ENCODE measurements around the gene RFX2.
"Not testable (repeated sequence)": the region's sequence is repeated elsewhere in the genome, so short reads cannot be mapped to it uniquely, and the experiment has no call there.

The RFX2 gene

GRCh38 chr19:5996623-5997320 lies 113.5 kb downstream of the RFX2 start:
- in situ Hi-C loops (cut with HindIII; ENCODE audit: low sequenced_read_pairs), result no loop called here

GRCh38 chr19:5996102-5996501 lies 114.2 kb downstream of the RFX2 start:
- in situ Hi-C loops (cut with HindIII; ENCODE audit: low sequenced_read_pairs), result no loop called here

- in situ Hi-C loops (cut with HindIII; ENCODE audit: low sequenced_read_pairs), result no loop called here
Observed at GRCh38 chr19:5995606-5996005, 114.7 kb downstream of the RFX2 start.

GRCh38 chr19:5994405-5995165 lies 115.7 kb downstream of the RFX2 start:
- in situ Hi-C loops (cut with HindIII; ENCODE audit: low sequenced_read_pairs), result no loop called here

GRCh38 chr19:5993648-5994358 lies 116.5 kb downstream of the RFX2 start:
- in situ Hi-C loops (cut with HindIII; ENCODE audit: low sequenced_read_pairs), result no loop called here

GRCh38 chr19:5993201-5993600 lies 117.1 kb downstream of the RFX2 start:
- in situ Hi-C loops (cut with HindIII; ENCODE audit: low sequenced_read_pairs), result no loop called here

GRCh38 chr19:5992756-5993155 lies 117.5 kb downstream of the RFX2 start:
- in situ Hi-C loops (cut with HindIII; ENCODE audit: low sequenced_read_pairs), result no loop called here

GRCh38 chr19:5991244-5991838 lies 119.0 kb downstream of the RFX2 start:
- in situ Hi-C loops (cut with HindIII; ENCODE audit: low sequenced_read_pairs), result no loop called here

- in situ Hi-C loops (cut with HindIII; ENCODE audit: low sequenced_read_pairs), result no loop called here
Observed at GRCh38 chr19:5990289-5990797, 120.0 kb downstream of the RFX2 start.

- in situ Hi-C loops (cut with HindIII; ENCODE audit: low sequenced_read_pairs), result no loop called here
Observed at GRCh38 chr19:5989388-5990074, 120.8 kb downstream of the RFX2 start.

GRCh38 chr19:5988517-5989387 lies 121.5 kb downstream of the RFX2 start:
- in situ Hi-C loops (cut with HindIII; ENCODE audit: low sequenced_read_pairs), result no loop called here

GRCh38 chr19:5987077-5987818 lies 123.1 kb downstream of the RFX2 start:
- in situ Hi-C loops (cut with HindIII; ENCODE audit: low sequenced_read_pairs), result no loop called here

- in situ Hi-C loops (cut with HindIII; ENCODE audit: low sequenced_read_pairs), result not testable (repeated sequence)
Observed at GRCh38 chr19:5985837-5986236, 124.5 kb downstream of the RFX2 start.

- in situ Hi-C loops (cut with HindIII; ENCODE audit: low sequenced_read_pairs), result no loop called here
Observed at GRCh38 chr19:5985098-5985783, 125.1 kb downstream of the RFX2 start.

GRCh38 chr19:5984600-5984999 lies 125.7 kb downstream of the RFX2 start:
- in situ Hi-C loops (cut with HindIII; ENCODE audit: low sequenced_read_pairs), result no loop called here

GRCh38 chr19:5983367-5983955 lies 126.8 kb downstream of the RFX2 start:
- in situ Hi-C loops (cut with HindIII; ENCODE audit: low sequenced_read_pairs), result no loop called here

- in situ Hi-C loops (cut with HindIII; ENCODE audit: low sequenced_read_pairs), result no loop called here
Observed at GRCh38 chr19:5978606-5979552, 131.4 kb downstream of the RFX2 start.
